CD14-positive monocyte (primary cell): Measurements from ENCODE around the gene BRAT1. TPM values are rescaled to one million over a fixed set of nuclear protein-coding genes. Genes with fewer than 3 reads are reported as not detected.

Experiments used
- DNase-seq, 3 donors: peaks; one replicate each; pipeline ENCODE4 v3.0.0-alpha.2; 2011 to 2022
- H2AFZ ChIP-seq: 2 replicates; pipeline ENCODE4 v1.6.0; 2012; ENCODE audit warnings: mild to moderate bottlenecking, low read depth, low read length, inconsistent platforms; ENCODE audit not compliant: insufficient read depth, poor library complexity, severe bottlenecking
- H3K27ac ChIP-seq, 2 donors: 1 replicate in 1 of 2; 2 replicates in 1 of 2; pipeline ENCODE4 v1.5.1; 2012 to 2013; ENCODE audit warnings: low read length in 2 of 2, control low read depth in 1 of 2, inconsistent platforms in 1 of 2, low read depth in 1 of 2, mild to moderate bottlenecking in 1 of 2
- H3K27me3 ChIP-seq, 2 donors: one replicate each; pipeline versions ENCODE4 v1.6.0 to v1.6.1; 2011 to 2013; ENCODE audit warnings: low read length in 2 of 2; ENCODE audit not compliant: control insufficient read depth in 2 of 2, insufficient read depth in 2 of 2
- H3K36me3 ChIP-seq, 2 donors: replicated peaks in 1 of 2; 1 replicate in 1 of 2; 2 replicates in 1 of 2; pipeline versions ENCODE4 v1.5.1 to v1.6.1; 2012 to 2013; ENCODE audit warnings: low read length in 2 of 2, control low read depth in 1 of 2, inconsistent platforms in 1 of 2, mild to moderate bottlenecking in 1 of 2; ENCODE audit not compliant: insufficient read depth in 2 of 2, control insufficient read depth in 1 of 2
- H3K4me1 ChIP-seq, 2 donors: 1 replicate in 1 of 2; 2 replicates in 1 of 2; pipeline versions ENCODE4 v1.5.1 to v1.6.1; 2012 to 2013; ENCODE audit warnings: low read length in 2 of 2, control low read depth in 1 of 2, inconsistent platforms in 1 of 2, mild to moderate bottlenecking in 1 of 2, moderate library complexity in 1 of 2; ENCODE audit not compliant: insufficient read depth in 2 of 2, control insufficient read depth in 1 of 2
- H3K4me2 ChIP-seq: replicated peaks from 2 replicates; pipeline ENCODE3; 2012; ENCODE audit warnings: low read length, moderate library complexity, mild to moderate bottlenecking; ENCODE audit not compliant: poor library complexity, severe bottlenecking; ENCODE audit errors: extremely low read depth
- H3K4me3 ChIP-seq, 3 experiments: fragments of 200-600 bp in 1 of 3; sonication (generic) in 1 of 3; replicated peaks in 1 of 3; 1 replicate in 2 of 3; 2 replicates in 1 of 3; pipeline ENCODE4 v1.5.1; 2011 to 2013; ENCODE audit warnings: low read length in 3 of 3, mild to moderate bottlenecking in 3 of 3, control low read depth in 2 of 3, low read depth in 2 of 3, inconsistent platforms in 1 of 3, moderate library complexity in 1 of 3
- H3K79me2 ChIP-seq: 2 replicates; pipeline ENCODE4 v1.6.0; 2012; ENCODE audit warnings: mild to moderate bottlenecking, control low read depth, inconsistent platforms, low read length, moderate library complexity; ENCODE audit not compliant: insufficient read depth
- H3K9ac ChIP-seq: 2 replicates; pipeline ENCODE4 v1.6.0; 2017; ENCODE audit warnings: low read length, mild to moderate bottlenecking; ENCODE audit not compliant: insufficient read depth, poor library complexity, severe bottlenecking
- H3K9me3 ChIP-seq, 2 donors: replicated peaks in 1 of 2; 1 replicate in 1 of 2; 2 replicates in 1 of 2; pipeline versions ENCODE4 v1.5.1 to v1.6.1; 2012 to 2013; ENCODE audit warnings: low read length in 2 of 2, control low read depth in 1 of 2; ENCODE audit not compliant: control insufficient read depth in 1 of 2, insufficient read depth in 1 of 2
- H4K20me1 ChIP-seq: 2 replicates; pipeline ENCODE4 v1.6.0; 2012; ENCODE audit warnings: mild to moderate bottlenecking, low read length, control low read depth, moderate library complexity; ENCODE audit not compliant: insufficient read depth
- H3K27ac Mint-ChIP-seq, 7 donors: one replicate each; pipeline ENCODE4 v1.8.0; 2020; ENCODE audit warnings: mild to moderate bottlenecking in 7 of 7, mixed read lengths in 7 of 7, moderate library complexity in 6 of 7, inconsistent platforms in 2 of 7
- H3K27me3 Mint-ChIP-seq, 3 donors: one replicate each; pipeline ENCODE4 v1.8.0; 2021 to 2022; ENCODE audit warnings: low read depth in 3 of 3, mild to moderate bottlenecking in 3 of 3, mixed read lengths in 3 of 3, moderate library complexity in 3 of 3, inconsistent platforms in 1 of 3
- H3K36me3 Mint-ChIP-seq, 2 donors: one replicate each; pipeline ENCODE4 v1.8.0; 2020; ENCODE audit warnings: mixed read lengths in 2 of 2, inconsistent platforms in 1 of 2, mild to moderate bottlenecking in 1 of 2
- H3K4me1 Mint-ChIP-seq: one replicate; pipeline ENCODE4 v1.8.0; 2020; ENCODE audit warnings: mild to moderate bottlenecking, mixed read lengths
- H3K4me3 Mint-ChIP-seq, 2 donors: one replicate each; pipeline ENCODE4 v1.8.0; 2020; ENCODE audit warnings: mild to moderate bottlenecking in 2 of 2, mixed read lengths in 2 of 2, moderate library complexity in 1 of 2
- H3K9me3 Mint-ChIP-seq, 7 donors: one replicate each; pipeline ENCODE4 v1.8.0; 2020 to 2022; ENCODE audit warnings: mixed read lengths in 7 of 7, mild to moderate bottlenecking in 6 of 7, moderate library complexity in 6 of 7, inconsistent platforms in 2 of 7
- CTCF ChIP-seq: fragments of 200-600 bp; IDR thresholded peaks from one replicate; pipeline ENCODE4 v1.8.0; 2022; ENCODE audit warnings: antibody characterized with exemption, mild to moderate bottlenecking
- WGBS: methylation state at CpG from one replicate; pipeline ENCODE4 v1.1.5; 2013; ENCODE audit warnings: missing lambda C conversion rate; ENCODE audit not compliant: insufficient coverage; 5-methylcytosine and 5-hydroxymethylcytosine counted together
- intact Hi-C, 2 donors: fragments of 100-400 bp; cut with micrococcal nuclease; formaldehyde crosslinking; loops; one replicate each; pipeline versions ENCODE4 v1.15.0 to v1.15.1; 2023
- polyA plus RNA-seq, 3 donors: library from polyadenylated mRNA; depleted of rRNA in 1 of 3; unstranded in 2 of 3; stranded (reverse) in 1 of 3; fragments of 300-500 nt in 2 of 3; fragments of >200 nt in 1 of 3; fragmentation: Illumina TruSeq in 2 of 3; gene quantifications; 1 replicate in 2 of 3; 2 replicates in 1 of 3; pipeline ENCODE4 v1.2.3, GENCODE V29; 2012 to 2021

BRAT1 gene
- polyA plus RNA-seq, 3 donors = 31.6 to 34.2 (median 32.5) TPM

- Histone ChIP-seq H3K79me2 (peaks cover 75% of the 10 kb centered on the region), H3K36me3 (peaks cover 51 to 66% of the 10 kb centered on the region in 2 donors), H3K27me3 (no peaks in the 10 kb centered on the region), H3K4me2 (peak overlapping the region; percentile 97), H3K9ac (peak overlapping the region; percentile 37), H2AFZ (no peak overlapping the region), H3K4me3 (peak overlapping the region in 2 of 3 experiments; percentile 94 to 100), H4K20me1 (peaks cover 83% of the 10 kb centered on the region), H3K9me3 (no peaks in the 10 kb centered on the region), H3K27ac (peak overlapping the region; percentile 99 to 100), H3K4me1 (peaks cover 88% of the 10 kb centered on the region in 2 donors)
- Mint-ChIP-seq H3K36me3 (peaks cover 46 to 63% of the 10 kb centered on the region in 2 donors), H3K4me1 (peaks cover 78% of the 10 kb centered on the region), H3K27me3 (peaks cover 0 to 2% (median 0%) of the 10 kb centered on the region in 3 donors), H3K27ac (peak overlapping the region; percentile 77 to 93 (median 83)), H3K4me3 (peak overlapping the region; percentile 69 to 83), H3K9me3 (no peaks in the 10 kb centered on the region)
- WGBS = 67% methylated on average over 34 of the region's 36 CpGs
- intact Hi-C loops = loop anchor here in 1 of 2 donors (10.0 kb wide), 1 partner anchor 991 kb away; the partner anchor contains the start of gene MAFK
- peak; percentile 54 to 69 (median 68) for DNase-seq
- peak; percentile 45 for TF ChIP-seq CTCF
These were observed 29.4 kb downstream of the BRAT1 start for GRCh38 chr7:2525658-2526630.
